ENCODE results near the gene GATAD2B.
A peak's percentile ranks its signal among the peaks of the same experiment; 100 is the strongest.
"Not testable (repeated sequence)": the region's sequence is repeated elsewhere in the genome, so short reads cannot be mapped to it uniquely, and the experiment has no call there.

GATAD2B gene

DNA sequence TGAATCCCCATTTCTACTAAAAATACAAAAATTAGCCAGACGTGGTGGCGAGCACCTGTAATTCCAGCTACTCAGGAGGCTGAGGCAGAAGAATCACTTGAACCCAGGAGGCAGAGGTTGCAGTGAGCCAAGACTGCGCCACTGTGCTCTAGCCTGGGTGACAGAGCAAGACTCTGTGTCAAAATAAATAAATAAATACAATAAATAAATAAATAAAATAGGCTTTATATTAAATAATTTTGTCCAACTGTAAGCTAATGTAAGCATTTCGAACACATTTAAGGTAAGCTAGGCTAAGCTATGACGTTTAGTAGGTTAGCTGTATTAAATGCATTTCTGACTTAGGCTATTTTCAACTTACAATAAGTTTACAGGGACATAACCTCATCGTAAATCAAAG is 12.2 kb downstream of the GATAD2B start:
- in situ Hi-C loops (cut with MboI; ENCODE audit: low pct_unique_long_range_greater_than_20kb, low sequenced_read_pairs); DNase-seq: not testable (repeated sequence)

GRCh38 chr1:153908071-153908470 is 14.7 kb downstream of the GATAD2B start:
- in situ Hi-C loops (cut with MboI; ENCODE audit: low pct_unique_long_range_greater_than_20kb, low sequenced_read_pairs) = no loop called here
- no peak for DNase-seq

GRCh38 chr1:153907134-153907533 is 15.6 kb downstream of the GATAD2B start:
- no peak for DNase-seq
- in situ Hi-C loops (cut with MboI; ENCODE audit: low pct_unique_long_range_greater_than_20kb, low sequenced_read_pairs) = no loop called here

GRCh38 chr1:153906396-153906795 is 16.4 kb downstream of the GATAD2B start:
- in situ Hi-C loops (cut with MboI; ENCODE audit: low pct_unique_long_range_greater_than_20kb, low sequenced_read_pairs) = no loop called here
- DNase-seq = no peak

GRCh38 chr1:153905908-153906307 is 16.9 kb downstream of the GATAD2B start:
- in situ Hi-C loops (cut with MboI; ENCODE audit: low pct_unique_long_range_greater_than_20kb, low sequenced_read_pairs); DNase-seq: not testable (repeated sequence)

GRCh38 chr1:153903841-153904455 is 18.8 kb downstream of the GATAD2B start:
- no peak for DNase-seq
- in situ Hi-C loops (cut with MboI; ENCODE audit: low pct_unique_long_range_greater_than_20kb, low sequenced_read_pairs) = no loop called here

- in situ Hi-C loops (cut with MboI; ENCODE audit: low pct_unique_long_range_greater_than_20kb, low sequenced_read_pairs) = no loop called here
- DNase-seq = no peak
Observed at GRCh38 chr1:153899509-153899908, 23.3 kb downstream of the GATAD2B start.

- DNase-seq = peak; percentile 25
- in situ Hi-C loops (cut with MboI; ENCODE audit: low pct_unique_long_range_greater_than_20kb, low sequenced_read_pairs) = not testable (repeated sequence)
Observed at GRCh38 chr1:153895866-153896265, 26.9 kb downstream of the GATAD2B start.

DNA sequence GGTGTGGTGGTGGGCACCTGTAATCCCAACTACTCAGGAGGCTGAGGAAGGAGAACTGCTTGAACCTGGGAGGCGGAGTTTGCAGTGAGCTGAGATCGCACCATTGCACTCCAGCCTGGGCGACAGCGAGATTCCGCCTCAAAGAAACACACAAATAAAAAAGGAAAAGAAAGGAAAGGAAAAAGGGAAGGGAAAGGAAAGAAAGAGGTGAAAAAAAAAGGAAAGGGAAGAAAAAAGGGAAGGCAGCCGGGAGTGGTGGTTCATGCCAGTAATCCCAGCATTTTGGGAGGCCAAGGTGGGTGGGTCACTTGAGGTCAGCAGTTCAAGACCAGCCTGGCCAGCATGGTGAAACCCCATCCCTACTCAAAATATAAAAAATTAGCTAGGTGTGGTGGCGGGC is 31.7 kb downstream of the GATAD2B start:
- in situ Hi-C loops (cut with MboI; ENCODE audit: low pct_unique_long_range_greater_than_20kb, low sequenced_read_pairs) = not testable (repeated sequence)

GRCh38 chr1:153888533-153888932 is 34.2 kb downstream of the GATAD2B start:
- in situ Hi-C loops (cut with MboI; ENCODE audit: low pct_unique_long_range_greater_than_20kb, low sequenced_read_pairs) = no loop called here
- no peak for DNase-seq

More for the DNA sequence above, 31.7 kb downstream of the GATAD2B start:
- not testable (repeated sequence) for DNase-seq

DNA sequence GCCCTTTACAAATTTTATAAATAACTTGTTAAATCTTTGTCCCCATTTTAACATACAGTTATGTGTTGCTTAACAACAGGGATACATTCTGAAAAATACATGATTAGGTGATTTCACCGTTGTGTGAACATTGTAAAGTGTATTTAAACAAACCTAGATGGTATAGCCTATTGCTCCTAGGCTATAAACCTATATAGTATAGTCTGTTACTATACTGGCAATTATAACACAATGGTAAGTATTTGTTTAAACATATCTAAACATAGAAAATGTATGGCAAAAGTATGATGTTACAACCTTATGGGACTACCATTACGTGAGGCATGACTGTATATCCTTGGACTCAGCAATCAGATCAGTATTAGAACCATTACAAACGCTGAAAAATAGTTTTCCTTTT is 36.6 kb downstream of the GATAD2B start:
- no peak for DNase-seq
- in situ Hi-C loops (cut with MboI; ENCODE audit: low pct_unique_long_range_greater_than_20kb, low sequenced_read_pairs) = no loop called here

DNA sequence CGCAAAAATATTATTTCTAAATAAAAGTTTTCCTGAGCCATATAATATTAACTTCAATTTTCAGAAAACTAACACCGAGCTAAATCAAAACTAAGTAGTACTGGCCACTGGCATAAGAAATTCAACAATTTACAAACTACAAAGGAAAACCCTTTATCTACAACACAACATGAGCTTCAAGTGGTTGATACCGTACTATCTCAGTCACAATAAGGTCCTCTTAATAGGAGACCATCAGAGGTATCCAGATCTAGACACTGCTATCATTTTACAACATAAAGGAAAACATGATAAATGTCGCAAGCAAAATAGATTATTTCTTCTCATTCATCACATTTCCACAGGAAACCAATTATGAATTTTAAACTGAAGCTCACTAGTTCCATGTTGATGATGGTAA is 39.5 kb downstream of the GATAD2B start:
- in situ Hi-C loops (cut with MboI; ENCODE audit: low pct_unique_long_range_greater_than_20kb, low sequenced_read_pairs) = no loop called here
- DNase-seq = no peak

DNA sequence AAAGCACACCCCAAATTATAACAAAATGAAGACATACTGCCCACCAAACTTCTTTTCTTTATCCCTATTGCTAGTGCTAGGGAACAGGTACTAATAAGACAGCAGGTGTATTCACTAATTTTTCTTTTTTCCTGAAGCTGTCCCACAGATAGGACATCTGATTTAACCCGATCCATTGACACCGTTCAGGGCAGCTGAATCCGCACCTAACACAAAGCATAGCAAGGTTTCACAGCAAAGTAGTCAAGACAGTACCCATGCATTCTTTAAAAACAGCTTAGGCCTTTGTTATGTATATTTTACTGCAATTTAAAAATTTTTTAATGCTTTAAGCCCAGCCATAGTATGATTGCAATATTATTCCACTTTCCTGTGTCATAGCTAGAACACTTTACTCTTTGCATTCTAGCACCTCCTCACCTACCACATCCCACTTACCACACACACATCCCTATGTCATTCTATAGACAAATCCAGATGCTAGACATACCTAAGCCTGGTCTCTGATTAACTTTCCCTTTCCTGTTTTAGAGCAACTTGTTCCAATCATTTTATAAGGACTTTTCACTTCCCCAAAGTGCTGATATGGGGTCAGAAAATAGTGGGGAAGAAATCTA is 40.4 kb downstream of the GATAD2B start:
- no peak for DNase-seq
- in situ Hi-C loops (cut with MboI; ENCODE audit: low pct_unique_long_range_greater_than_20kb, low sequenced_read_pairs) = no loop called here

DNA sequence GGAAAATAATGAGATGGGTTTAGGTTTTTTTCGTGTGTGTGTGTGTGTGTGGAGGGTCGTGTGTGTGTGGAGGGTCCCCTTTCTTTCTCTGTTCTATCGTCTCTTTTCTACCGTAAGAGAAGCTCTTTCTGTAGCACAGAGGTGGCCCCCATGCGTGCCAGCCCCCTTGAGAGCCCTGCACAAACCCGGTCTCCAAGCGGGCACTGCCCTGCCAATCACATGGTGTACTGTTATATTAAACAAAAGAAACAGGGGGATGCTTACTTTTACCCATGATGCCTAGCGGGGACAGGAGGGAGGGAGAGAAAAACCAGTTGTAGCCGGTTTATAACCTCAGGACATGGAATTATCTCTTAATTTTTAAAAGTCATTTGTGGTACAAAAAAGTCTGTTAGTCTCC is 41.0 kb downstream of the GATAD2B start:
- in situ Hi-C loops (cut with MboI; ENCODE audit: low pct_unique_long_range_greater_than_20kb, low sequenced_read_pairs) = no loop called here
- no peak for DNase-seq

GRCh38 chr1:153880962-153881361 is 41.8 kb downstream of the GATAD2B start:
- peak; percentile 57 for DNase-seq
- in situ Hi-C loops (cut with MboI; ENCODE audit: low pct_unique_long_range_greater_than_20kb, low sequenced_read_pairs) = no loop called here

DNA sequence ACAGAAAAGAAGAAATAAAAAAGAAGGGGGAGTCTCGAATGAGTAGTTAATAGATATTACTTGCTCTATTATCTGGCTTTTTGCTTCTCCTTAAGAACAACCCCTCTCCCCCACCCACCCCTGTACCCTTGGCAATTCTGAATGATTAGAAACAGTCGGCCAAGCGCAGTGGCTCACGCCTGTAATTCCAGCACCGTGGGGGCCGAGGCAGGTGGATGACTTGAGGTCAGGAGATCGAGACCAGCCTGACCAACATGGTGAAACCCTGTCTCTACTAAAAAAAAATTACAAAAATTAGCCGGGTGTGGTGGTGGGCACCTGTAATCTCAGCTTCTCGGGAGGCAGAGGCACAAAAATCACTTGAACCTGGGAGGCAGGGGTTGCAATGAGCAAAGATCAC is 42.7 kb downstream of the GATAD2B start:
- DNase-seq = no peak
- in situ Hi-C loops (cut with MboI; ENCODE audit: low pct_unique_long_range_greater_than_20kb, low sequenced_read_pairs) = no loop called here

DNA sequence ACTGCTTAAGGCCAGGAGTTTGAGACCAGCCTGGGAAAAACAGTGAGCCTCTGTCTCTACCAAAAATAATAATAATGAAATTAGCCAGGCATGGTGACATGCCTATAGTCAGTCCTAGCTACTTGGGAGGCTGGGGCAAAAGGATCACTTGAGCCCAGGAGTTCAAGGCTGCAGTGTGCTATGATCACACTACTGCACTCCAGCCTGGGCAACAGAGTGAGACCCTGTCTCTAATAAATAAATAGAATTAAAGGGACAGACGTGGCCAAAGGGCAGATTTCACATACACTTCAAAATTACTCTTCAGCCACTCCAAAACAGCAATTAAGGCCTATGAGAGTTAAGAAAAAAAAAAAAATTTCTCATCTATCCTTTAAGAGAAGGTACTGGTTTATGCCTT is 45.7 kb downstream of the GATAD2B start:
- no peak for DNase-seq
- in situ Hi-C loops (cut with MboI; ENCODE audit: low pct_unique_long_range_greater_than_20kb, low sequenced_read_pairs) = no loop called here

DNA sequence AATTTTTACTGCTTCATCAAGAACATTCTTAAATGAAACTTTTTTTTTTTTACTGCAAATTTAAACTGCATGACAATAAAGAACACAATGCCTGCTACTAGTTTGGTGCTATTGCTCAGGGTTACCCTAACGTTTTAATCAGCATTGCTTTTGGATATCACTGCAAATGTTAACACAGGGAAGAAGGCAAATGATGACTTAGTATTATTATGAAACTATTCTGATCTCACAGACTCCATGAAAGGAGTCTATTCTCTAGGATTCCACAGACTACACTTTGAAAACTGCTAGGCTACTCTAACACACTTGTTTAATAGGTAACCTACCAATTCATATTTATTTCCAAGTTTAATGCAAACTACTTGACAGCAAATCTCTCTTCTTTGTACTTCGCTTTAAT is 49.8 kb downstream of the GATAD2B start:
- no peak for DNase-seq
- in situ Hi-C loops (cut with MboI; ENCODE audit: low pct_unique_long_range_greater_than_20kb, low sequenced_read_pairs) = no loop called here

GRCh38 chr1:153872331-153872730 is 50.4 kb downstream of the GATAD2B start:
- DNase-seq = no peak
- in situ Hi-C loops (cut with MboI; ENCODE audit: low pct_unique_long_range_greater_than_20kb, low sequenced_read_pairs) = no loop called here

- DNase-seq = peak; percentile 33
- in situ Hi-C loops (cut with MboI; ENCODE audit: low pct_unique_long_range_greater_than_20kb, low sequenced_read_pairs) = no loop called here
Observed at GRCh38 chr1:153869486-153869885, 53.3 kb downstream of the GATAD2B start.

All from KBM-7 (cell line).